ENCODE measurements around the gene MAN1B1.

Gene MAN1B1

DNA sequence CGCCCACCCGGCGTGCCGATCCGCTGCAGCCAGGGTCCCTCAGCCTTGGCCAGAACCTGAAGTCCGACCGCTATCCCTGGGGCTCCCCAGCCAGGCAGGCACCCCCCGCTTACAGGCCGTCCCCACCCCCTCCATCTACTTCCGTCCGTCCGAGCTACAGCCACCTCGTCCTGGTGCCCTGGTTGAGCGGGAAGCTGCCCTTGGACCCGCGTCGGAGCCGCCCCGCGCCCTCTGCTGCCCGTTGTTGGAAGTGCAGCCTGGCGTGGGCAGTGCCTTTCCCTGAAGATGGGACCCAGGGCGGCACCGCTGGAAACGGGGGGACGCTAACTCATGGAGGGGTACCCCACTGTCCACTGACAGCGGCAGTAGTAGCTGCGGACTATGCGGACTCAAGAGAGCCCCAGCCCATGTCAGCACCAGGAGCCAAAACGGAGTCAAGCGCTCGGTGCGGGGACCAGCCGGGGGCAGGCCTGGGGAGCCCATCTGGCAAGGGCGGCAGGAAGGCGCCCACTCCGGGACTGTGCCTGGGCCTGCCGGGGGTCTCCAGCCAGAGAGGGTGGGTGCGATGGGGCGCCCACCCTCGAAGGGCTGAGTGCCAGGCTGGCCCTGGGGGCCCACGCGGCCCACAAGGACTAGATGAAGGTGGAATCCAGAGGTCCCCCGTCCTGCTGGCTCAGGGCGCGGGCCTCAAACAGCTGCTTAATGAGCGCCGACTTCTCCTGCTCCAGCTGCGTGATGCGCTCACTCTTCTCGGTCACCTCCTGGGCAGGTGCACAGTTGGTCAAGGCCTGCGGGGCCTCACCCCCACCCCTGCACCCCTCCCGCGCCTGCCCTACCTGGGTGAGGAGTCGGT is 22.5 kb upstream of the MAN1B1 start:
- TF ChIP-seq, protein P1, sequence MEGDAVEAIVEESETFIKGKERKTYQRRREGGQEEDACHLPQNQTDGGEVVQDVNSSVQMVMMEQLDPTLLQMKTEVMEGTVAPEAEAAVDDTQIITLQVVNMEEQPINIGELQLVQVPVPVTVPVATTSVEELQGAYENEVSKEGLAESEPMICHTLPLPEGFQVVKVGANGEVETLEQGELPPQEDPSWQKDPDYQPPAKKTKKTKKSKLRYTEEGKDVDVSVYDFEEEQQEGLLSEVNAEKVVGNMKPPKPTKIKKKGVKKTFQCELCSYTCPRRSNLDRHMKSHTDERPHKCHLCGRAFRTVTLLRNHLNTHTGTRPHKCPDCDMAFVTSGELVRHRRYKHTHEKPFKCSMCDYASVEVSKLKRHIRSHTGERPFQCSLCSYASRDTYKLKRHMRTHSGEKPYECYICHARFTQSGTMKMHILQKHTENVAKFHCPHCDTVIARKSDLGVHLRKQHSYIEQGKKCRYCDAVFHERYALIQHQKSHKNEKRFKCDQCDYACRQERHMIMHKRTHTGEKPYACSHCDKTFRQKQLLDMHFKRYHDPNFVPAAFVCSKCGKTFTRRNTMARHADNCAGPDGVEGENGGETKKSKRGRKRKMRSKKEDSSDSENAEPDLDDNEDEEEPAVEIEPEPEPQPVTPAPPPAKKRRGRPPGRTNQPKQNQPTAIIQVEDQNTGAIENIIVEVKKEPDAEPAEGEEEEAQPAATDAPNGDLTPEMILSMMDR (IDR thresholded peaks at IDR 0.05; ENCODE audit: low read depth, low read length): peak; percentile 97
- no peak overlapping the region for H3K4me3 ChIP-seq (ENCODE audit: low read depth, low read length)
- in situ Hi-C loops (cut with HindIII; ENCODE audit: low sequenced_read_pairs): no loop called here
- DNase-seq (ENCODE audit: low read depth, low spot score): no peak

DNA sequence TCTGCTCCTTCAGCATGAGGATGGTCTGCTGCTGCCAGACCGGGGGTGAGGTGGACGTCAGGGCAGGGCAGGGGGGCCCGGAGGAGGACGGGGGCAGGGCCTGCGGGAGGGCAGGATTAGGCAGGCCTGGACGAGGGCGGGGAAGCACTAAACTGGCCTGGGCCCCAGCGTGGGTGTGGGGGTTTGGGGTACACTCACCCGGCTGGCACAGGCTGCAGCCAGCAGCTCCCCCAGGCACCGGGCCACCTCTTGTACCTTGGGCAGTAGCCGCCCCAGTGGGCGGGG is 22.0 kb upstream of the MAN1B1 start:
- TF ChIP-seq, protein P1 (IDR thresholded peaks at IDR 0.05; ENCODE audit: low read depth, low read length): no peak
- H3K4me3 ChIP-seq (ENCODE audit: low read depth, low read length): no peak overlapping the region
- DNase-seq (ENCODE audit: low read depth, low spot score): no peak
- in situ Hi-C loops (cut with HindIII; ENCODE audit: low sequenced_read_pairs): no loop called here

DNA sequence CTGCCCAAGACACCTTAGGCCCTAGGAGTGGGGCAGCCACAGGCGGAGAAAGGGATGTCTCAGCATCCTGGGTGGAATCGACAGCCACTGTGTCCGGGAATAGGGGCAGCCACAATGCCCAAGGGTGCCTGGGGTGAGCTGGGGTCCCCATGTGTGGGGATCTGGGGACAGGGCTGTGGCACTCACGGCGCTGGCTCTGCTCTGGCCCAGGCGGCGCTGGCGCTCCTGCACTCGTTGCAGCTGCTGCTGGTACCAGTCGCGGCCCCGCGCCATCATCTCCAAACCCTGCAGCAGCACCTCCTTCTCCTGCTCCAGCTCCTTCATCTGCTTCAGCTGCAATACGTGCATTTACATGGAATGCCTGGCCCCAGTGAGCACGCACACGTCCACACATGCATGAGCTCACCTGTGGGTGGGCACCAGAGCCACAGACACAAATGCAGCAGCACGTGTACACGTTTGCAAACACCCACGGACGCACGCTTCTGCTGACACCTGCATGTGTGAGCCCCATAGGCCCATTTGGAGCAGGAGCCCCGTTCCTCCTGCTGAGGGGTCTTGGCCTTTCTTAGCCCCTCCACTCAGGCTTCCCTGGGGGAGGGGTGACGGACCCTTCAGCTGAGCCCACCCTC is 21.3 kb upstream of the MAN1B1 start:
- in situ Hi-C loops (cut with HindIII; ENCODE audit: low sequenced_read_pairs): no loop called here
- TF ChIP-seq, protein P1 (IDR thresholded peaks at IDR 0.05; ENCODE audit: low read depth, low read length): no peak

DNA sequence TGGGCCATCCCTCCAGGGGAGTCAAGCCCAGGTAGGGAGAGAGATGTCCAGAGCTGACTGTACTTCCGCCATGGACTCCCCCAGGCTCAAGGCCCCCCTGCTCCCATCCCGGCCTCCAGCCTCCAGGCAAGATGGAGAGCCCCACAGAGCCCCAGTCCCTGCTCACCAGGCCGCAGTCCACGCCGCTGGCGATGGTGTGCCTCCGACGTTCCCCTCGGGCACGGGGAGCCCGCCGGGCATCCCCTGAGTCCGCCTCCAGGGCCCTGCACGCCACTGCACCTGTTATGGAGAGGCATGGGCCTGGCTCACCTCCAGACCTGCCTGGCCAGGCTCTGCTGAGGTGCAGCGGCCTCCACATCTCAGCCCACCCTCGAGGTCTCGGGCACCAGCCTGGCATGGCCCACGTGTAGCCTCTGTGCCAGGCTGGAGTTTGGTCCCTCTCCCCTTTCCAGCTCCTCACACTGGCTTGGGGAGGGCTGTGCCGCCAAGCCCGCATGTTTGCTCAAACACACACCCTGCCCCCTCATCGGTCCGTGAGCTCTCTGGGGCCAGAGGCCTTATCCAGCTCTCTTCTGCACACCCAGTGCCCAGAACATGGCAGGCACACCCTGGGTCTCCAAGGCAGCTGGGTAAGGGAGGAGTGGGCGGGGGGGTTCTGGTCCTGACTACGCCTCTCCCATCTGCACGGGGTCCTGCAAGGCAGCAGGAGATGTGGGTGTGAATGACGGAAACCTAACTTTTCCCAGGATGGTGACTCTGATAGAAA is 20.5 kb upstream of the MAN1B1 start:
- TF ChIP-seq, protein P1 (IDR thresholded peaks at IDR 0.05; ENCODE audit: low read depth, low read length): no peak
- in situ Hi-C loops (cut with HindIII; ENCODE audit: low sequenced_read_pairs): no loop called here
- H3K4me3 ChIP-seq (ENCODE audit: low read depth, low read length): no peak overlapping the region
- no peak for DNase-seq (ENCODE audit: low read depth, low spot score)

More for the DNA sequence above, 21.3 kb upstream of the MAN1B1 start:
- no peak overlapping the region for H3K4me3 ChIP-seq (ENCODE audit: low read depth, low read length)
- DNase-seq (ENCODE audit: low read depth, low spot score): no peak

DNA sequence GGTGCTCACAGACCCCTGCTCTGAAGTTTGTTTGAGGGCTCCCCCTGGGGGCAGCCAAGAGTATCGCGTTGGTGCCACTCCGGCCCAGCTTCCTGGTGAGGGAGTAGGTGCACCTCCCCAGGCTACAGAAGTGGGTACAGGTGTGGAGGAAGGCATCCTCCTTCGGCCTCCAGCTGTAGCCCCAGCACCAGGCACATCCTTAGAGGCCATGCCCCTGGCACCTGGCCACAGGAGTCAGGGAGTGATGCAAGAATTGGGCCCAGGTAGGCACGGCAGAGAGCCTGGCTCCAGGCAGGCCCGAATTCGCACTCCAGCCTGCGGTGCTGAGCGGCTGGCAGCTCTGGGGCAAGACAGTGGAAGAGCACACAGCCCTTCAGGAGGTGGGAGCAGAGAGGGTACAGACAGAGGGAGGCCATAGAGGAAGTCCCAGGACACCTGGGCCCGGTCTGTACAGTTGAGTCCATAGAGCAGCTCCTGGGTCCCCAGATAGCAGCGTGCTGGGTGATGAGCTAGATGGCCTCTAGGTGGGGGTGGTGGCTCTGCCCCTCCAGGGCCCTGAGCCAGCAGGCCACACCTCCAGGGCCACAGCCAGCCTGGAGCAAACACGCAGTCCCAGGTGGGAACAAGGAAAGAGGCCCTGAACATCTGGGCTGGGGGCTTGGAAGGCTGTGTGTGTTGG is 18.8 kb upstream of the MAN1B1 start:
- H3K4me3 ChIP-seq (ENCODE audit: low read depth, low read length): no peak overlapping the region
- in situ Hi-C loops (cut with HindIII; ENCODE audit: low sequenced_read_pairs): no loop called here
- peak; percentile 66 for DNase-seq (ENCODE audit: low read depth, low spot score)
- TF ChIP-seq, protein P1 (IDR thresholded peaks at IDR 0.05; ENCODE audit: low read depth, low read length): peak; percentile 93
